HUES48 (cell line): ENCODE data around the gene PRICKLE3.
A peak's percentile ranks its signal among the peaks of the same experiment; 100 is the strongest.
"Not testable (repeated sequence)": the region's sequence is repeated elsewhere in the genome, so short reads cannot be mapped to it uniquely, and the experiment has no call there.

Source experiments
- H3K27ac ChIP-seq: one replicate; pipeline ENCODE4 v1.7.0; 2013; ENCODE audit warnings: low read depth, low read length, inconsistent platforms
- H3K27me3 ChIP-seq: 2 replicates; pipeline ENCODE4 v1.6.1; 2013; ENCODE audit warnings: mild to moderate bottlenecking, low read length; ENCODE audit not compliant: control insufficient read depth, insufficient read depth
- H3K36me3 ChIP-seq: 2 replicates; pipeline ENCODE4 v1.6.1; 2013; ENCODE audit warnings: low read length; ENCODE audit not compliant: control insufficient read depth, insufficient read depth
- H3K4me1 ChIP-seq: 2 replicates; pipeline ENCODE4 v1.6.1; 2013; ENCODE audit warnings: mild to moderate bottlenecking, low read length; ENCODE audit not compliant: control insufficient read depth, insufficient read depth
- H3K4me3 ChIP-seq: 2 replicates; pipeline ENCODE4 v1.5.1; 2013; ENCODE audit warnings: mild to moderate bottlenecking, low read depth, low read length
- H3K9ac ChIP-seq: 2 replicates; pipeline ENCODE4 v1.6.1; 2013; ENCODE audit warnings: mild to moderate bottlenecking, low read depth, low read length, moderate library complexity
- H3K9me3 ChIP-seq: 2 replicates; pipeline ENCODE4 v1.6.1; 2013; ENCODE audit warnings: low read length; ENCODE audit not compliant: control insufficient read depth, insufficient read depth

PRICKLE3 gene

GRCh38 chrX:49155243-49155899 lies 30.8 kb downstream of the PRICKLE3 start:
- H3K4me3 ChIP-seq = peak overlapping the region; percentile 75
- H3K36me3 ChIP-seq = no peaks in the 10 kb centered on the region
- H3K4me1 ChIP-seq = no peaks in the 10 kb centered on the region; the same call in 1 of the 2 replicates
- no peaks in the 10 kb centered on the region; the same call in 1 of the 2 replicates for H3K27me3 ChIP-seq
- H3K9me3 ChIP-seq = peaks cover 31% of the 10 kb centered on the region
- H3K27ac ChIP-seq = peak overlapping the region; percentile 95
- no peak overlapping the region for H3K9ac ChIP-seq

- peaks cover 27% of the 10 kb centered on the region for H3K9me3 ChIP-seq
- no peak overlapping the region for H3K4me3 ChIP-seq
- H3K27me3 ChIP-seq = no peaks in the 10 kb centered on the region; the same call in 1 of the 2 replicates
- no peaks in the 10 kb centered on the region; the same call in 1 of the 2 replicates for H3K4me1 ChIP-seq
- H3K9ac ChIP-seq = no peak overlapping the region
- H3K36me3 ChIP-seq = no peaks in the 10 kb centered on the region
- no peak overlapping the region for H3K27ac ChIP-seq
Observed at GRCh38 chrX:49153467-49153866, 32.7 kb downstream of the PRICKLE3 start.

GRCh38 chrX:49149291-49149690 lies 36.9 kb downstream of the PRICKLE3 start:
- H3K4me3 ChIP-seq, H3K27me3 ChIP-seq, H3K27ac ChIP-seq: not testable (repeated sequence)

GRCh38 chrX:49148390-49149100 lies 37.6 kb downstream of the PRICKLE3 start:
- H3K36me3 ChIP-seq, H3K27me3 ChIP-seq, H3K27ac ChIP-seq, H3K9ac ChIP-seq, H3K4me1 ChIP-seq, H3K4me3 ChIP-seq: not testable (repeated sequence)
- H3K9me3 ChIP-seq = peaks cover 42% of the 10 kb centered on the region

More at GRCh38 chrX:49149291-49149690, 36.9 kb downstream of the PRICKLE3 start:
- H3K4me1 ChIP-seq, H3K9ac ChIP-seq, H3K36me3 ChIP-seq: not testable (repeated sequence)
- H3K9me3 ChIP-seq = peaks cover 39% of the 10 kb centered on the region

- Histone ChIP-seq H3K9me3 (peaks cover 42% of the 10 kb centered on the region), H3K27me3 (no peaks in the 10 kb centered on the region), H3K27ac (no peak overlapping the region), H3K9ac (no peak overlapping the region), H3K4me1 (no peaks in the 10 kb centered on the region), H3K4me3 (no peak overlapping the region), H3K36me3 (no peaks in the 10 kb centered on the region)
Observed at GRCh38 chrX:49147936-49148335, 38.2 kb downstream of the PRICKLE3 start.

- Histone ChIP-seq H3K27me3 (no peaks in the 10 kb centered on the region), H3K36me3 (no peaks in the 10 kb centered on the region), H3K27ac (no peak overlapping the region), H3K9ac (no peak overlapping the region), H3K4me3 (no peak overlapping the region), H3K9me3 (peaks cover 40% of the 10 kb centered on the region), H3K4me1 (no peaks in the 10 kb centered on the region)
Observed at GRCh38 chrX:49147282-49147681, 38.9 kb downstream of the PRICKLE3 start.

GRCh38 chrX:49143154-49143553 lies 43.0 kb downstream of the PRICKLE3 start:
- H3K27me3 ChIP-seq, H3K4me1 ChIP-seq, H3K36me3 ChIP-seq, H3K9ac ChIP-seq, H3K4me3 ChIP-seq, H3K27ac ChIP-seq: not testable (repeated sequence)
- H3K9me3 ChIP-seq = peaks cover 49% of the 10 kb centered on the region

- H3K4me3 ChIP-seq, H3K27me3 ChIP-seq, H3K9ac ChIP-seq, H3K4me1 ChIP-seq, H3K27ac ChIP-seq, H3K36me3 ChIP-seq: not testable (repeated sequence)
- peaks cover 44% of the 10 kb centered on the region for H3K9me3 ChIP-seq
Observed at GRCh38 chrX:49142264-49142663, 43.9 kb downstream of the PRICKLE3 start.

GRCh38 chrX:49139713-49140112 lies 46.5 kb downstream of the PRICKLE3 start:
- no peak overlapping the region for H3K4me3 ChIP-seq
- H3K27ac ChIP-seq = no peak overlapping the region
- H3K4me1 ChIP-seq = no peaks in the 10 kb centered on the region
- H3K36me3 ChIP-seq = no peaks in the 10 kb centered on the region
- peaks cover 31% of the 10 kb centered on the region for H3K9me3 ChIP-seq
- H3K27me3 ChIP-seq = no peaks in the 10 kb centered on the region
- no peak overlapping the region for H3K9ac ChIP-seq

- Histone ChIP-seq H3K4me1 (no peaks in the 10 kb centered on the region), H3K9ac (no peak overlapping the region), H3K36me3 (no peaks in the 10 kb centered on the region), H3K4me3 (no peak overlapping the region), H3K9me3 (peaks cover 24% of the 10 kb centered on the region), H3K27me3 (no peaks in the 10 kb centered on the region), H3K27ac (no peak overlapping the region)
Observed at GRCh38 chrX:49137492-49137891, 48.7 kb downstream of the PRICKLE3 start.

- H3K9ac ChIP-seq = no peak overlapping the region
- H3K9me3 ChIP-seq = peaks cover 11% of the 10 kb centered on the region
- no peak overlapping the region for H3K27ac ChIP-seq
- H3K27me3 ChIP-seq = no peaks in the 10 kb centered on the region
- H3K36me3 ChIP-seq = no peaks in the 10 kb centered on the region
- H3K4me1 ChIP-seq = no peaks in the 10 kb centered on the region
- no peak overlapping the region for H3K4me3 ChIP-seq
Observed at GRCh38 chrX:49133759-49134158, 52.4 kb downstream of the PRICKLE3 start.
